C4-2B (cell line): Measurements from ENCODE around the gene GRIK2.

Source experiments
- H3K27ac ChIP-seq: fragments of 450-650 bp; 2 replicates; pipeline ENCODE4 v1.5.1; 2017
- ZFX ChIP-seq: fragments of 450-650 bp; IDR thresholded peaks from 2 replicates; pipeline ENCODE4 v1.6.1; 2017
- TF ChIP-seq, protein P1 (sequence below): fragments of 450-650 bp; conservative IDR thresholded peaks from 2 replicates; pipeline ENCODE4 v1.5.1; 2017; ENCODE audit warnings: mild to moderate bottlenecking

GRIK2 gene

DNA sequence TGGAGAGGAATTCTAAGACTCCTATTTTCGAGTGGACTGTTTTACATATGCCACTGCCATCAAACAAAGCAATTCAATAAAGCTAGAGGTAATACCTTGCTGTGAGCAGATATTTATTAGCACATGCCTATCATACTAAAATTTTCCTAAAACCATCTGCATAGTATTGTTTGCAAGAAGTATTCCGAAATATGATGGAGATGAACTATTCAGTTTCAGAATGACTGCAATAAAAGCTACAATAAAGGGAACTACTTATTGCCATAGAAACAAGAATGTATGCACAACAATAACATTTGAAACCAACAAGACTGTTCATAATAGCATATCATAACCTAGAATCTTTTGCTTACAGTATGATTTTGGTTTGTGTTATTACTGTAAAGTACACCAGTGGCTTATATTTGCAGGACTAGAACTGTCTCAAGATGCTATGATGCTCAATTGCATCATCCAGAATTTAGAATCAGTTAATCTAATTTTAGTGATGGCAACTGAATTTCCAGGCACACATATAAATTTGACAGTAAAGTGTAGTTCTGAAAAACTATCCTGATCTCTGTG lies 144.3 kb downstream of the GRIK2 start:
- TF ChIP-seq ZFX = no peak
- TF ChIP-seq, protein P1, sequence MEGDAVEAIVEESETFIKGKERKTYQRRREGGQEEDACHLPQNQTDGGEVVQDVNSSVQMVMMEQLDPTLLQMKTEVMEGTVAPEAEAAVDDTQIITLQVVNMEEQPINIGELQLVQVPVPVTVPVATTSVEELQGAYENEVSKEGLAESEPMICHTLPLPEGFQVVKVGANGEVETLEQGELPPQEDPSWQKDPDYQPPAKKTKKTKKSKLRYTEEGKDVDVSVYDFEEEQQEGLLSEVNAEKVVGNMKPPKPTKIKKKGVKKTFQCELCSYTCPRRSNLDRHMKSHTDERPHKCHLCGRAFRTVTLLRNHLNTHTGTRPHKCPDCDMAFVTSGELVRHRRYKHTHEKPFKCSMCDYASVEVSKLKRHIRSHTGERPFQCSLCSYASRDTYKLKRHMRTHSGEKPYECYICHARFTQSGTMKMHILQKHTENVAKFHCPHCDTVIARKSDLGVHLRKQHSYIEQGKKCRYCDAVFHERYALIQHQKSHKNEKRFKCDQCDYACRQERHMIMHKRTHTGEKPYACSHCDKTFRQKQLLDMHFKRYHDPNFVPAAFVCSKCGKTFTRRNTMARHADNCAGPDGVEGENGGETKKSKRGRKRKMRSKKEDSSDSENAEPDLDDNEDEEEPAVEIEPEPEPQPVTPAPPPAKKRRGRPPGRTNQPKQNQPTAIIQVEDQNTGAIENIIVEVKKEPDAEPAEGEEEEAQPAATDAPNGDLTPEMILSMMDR = no peak
- no peak overlapping the region for H3K27ac ChIP-seq

DNA sequence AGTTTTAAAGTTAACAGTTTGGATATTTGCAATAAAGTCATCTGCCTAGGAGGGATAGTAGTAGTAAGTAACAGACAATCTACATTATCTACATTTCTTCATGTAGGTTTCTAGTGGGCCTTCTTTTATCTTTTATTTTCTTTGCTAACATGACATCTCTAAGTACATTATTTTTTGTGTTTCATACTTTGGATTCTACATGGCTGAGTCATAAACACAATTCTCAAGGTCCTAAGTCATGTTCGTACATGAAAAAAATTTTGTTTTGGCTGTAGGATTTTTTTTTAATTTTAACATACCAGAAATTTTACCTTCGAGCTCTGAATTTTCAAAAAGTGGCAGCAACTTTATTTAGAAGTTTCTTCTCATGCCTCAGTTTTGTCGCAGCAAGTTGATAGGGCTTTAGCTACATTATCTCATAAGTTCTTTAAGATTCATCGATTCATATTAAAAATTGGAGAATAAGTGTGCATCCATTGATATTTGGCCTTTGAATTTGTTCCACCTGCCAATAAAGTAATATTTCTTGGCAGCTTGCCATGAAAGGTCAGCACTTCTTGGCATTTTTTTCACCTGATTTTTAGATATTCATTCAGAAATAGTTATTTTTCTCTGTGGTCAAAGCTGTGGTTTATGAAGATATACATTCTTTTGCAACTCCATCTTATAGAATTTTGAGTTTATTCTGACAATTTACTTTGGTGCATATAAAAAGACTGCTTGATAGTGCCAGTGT lies 146.2 kb downstream of the GRIK2 start:
- H3K27ac ChIP-seq = no peak overlapping the region

DNA sequence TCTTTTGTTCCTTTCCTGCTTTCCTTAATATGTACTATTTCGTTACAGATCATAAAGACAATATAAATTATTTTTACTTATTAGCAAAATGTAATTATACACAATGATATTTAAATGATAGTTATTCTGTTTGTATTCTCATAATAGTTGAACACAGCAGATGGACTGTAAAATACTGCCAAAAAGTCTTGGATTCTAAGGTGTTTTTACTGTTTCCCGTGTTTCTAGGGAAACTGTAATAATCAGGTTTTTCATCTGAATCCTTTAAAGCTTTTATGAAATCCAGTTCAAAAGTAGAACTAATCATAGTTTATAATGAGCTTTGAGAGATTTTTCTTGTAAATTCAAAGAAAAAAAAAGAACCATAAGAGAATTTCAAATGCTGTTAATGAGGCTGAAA lies 148.4 kb downstream of the GRIK2 start:
- no peak overlapping the region for H3K27ac ChIP-seq
- TF ChIP-seq, protein P1 = no peak
- TF ChIP-seq ZFX = no peak

More for the DNA sequence above, 146.2 kb downstream of the GRIK2 start:
- no peak for TF ChIP-seq ZFX
- TF ChIP-seq, protein P1 = no peak

DNA sequence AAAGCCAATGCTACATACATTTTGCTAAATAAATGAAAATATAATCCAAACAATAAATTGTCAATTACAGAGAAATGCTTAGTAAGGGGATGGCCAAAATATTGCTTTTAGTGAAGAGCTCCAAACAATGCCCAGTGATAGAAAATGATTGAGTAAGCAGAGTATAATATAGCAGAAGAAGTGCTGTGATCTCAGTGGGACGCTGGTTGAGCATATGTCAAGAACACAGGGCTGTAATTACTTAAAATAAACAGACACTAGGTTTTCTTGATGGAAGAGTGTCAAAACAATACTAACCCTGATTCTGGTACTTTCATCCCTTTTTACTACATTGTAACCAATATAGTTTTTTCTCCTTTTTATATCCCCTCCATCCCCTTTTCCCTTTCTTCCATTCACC lies 150.3 kb downstream of the GRIK2 start:
- H3K27ac ChIP-seq = no peak overlapping the region
- TF ChIP-seq, protein P1 = no peak
- TF ChIP-seq ZFX = no peak

DNA sequence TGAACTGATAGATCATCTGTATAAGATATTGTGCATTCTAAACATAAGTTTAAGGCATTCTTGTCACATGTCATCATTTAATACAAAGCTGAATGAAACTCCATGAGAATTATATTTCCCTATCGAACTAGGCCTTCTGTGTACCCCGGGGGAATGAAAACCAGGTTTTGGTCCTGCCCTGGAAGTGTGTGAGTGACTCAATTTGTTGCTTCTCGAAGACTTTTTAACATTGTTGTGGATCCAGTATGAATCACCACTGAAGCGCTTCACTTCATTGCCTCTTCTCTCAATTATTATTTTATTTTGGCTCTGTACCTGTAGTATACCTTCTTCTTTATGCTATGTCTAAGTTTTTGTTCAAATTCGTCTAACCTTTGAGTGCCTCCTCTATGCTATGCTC lies 150.8 kb downstream of the GRIK2 start:
- no peak overlapping the region for H3K27ac ChIP-seq
- TF ChIP-seq ZFX = no peak
- TF ChIP-seq, protein P1 = no peak

DNA sequence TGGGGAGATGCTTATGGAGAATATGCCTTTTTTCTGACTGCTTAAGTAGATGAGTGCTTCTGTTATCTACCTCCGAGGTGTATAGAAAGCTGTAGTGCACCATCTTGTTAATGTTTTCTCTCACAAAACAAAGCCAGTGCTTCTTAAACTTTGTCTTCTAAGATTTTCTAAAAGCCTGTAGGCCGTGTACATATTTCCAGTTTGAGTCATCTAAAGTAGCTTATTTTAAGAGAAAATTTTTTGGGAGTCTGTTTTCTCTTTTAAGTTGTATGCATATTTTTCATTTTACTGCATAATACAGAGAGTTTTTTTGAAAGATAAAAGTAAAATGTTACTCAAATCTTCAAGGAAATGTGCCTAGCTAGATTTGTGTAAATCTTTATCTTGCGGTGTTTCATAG lies 151.7 kb downstream of the GRIK2 start:
- TF ChIP-seq ZFX = no peak
- TF ChIP-seq, protein P1 = no peak
- H3K27ac ChIP-seq = no peak overlapping the region

DNA sequence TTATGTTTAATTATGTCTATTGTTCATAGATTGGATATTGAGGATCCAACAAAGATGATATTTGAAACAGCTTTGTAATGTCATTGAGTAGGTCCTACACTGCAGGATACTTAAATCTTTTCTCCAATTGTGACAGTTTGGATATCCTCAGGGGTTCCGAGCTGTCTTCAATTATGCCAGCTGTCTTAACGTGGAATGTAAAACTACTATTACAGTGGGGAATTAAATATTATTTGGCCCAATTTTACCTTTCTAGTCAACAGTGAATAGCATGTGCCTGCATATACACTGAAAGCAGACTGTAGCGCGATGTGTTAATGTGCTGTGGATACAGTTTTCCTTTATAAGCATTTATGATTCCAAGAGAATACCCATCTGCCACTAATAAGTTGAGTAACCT lies 156.9 kb downstream of the GRIK2 start:
- TF ChIP-seq ZFX = no peak
- TF ChIP-seq, protein P1 = no peak
- H3K27ac ChIP-seq = no peak overlapping the region
